ENCODE data around the gene LCN10. TPM values are rescaled to one million over a fixed set of nuclear protein-coding genes. Genes with fewer than 3 reads are reported as not detected.

Gene LCN10
- total RNA-seq, 1 donor from 2014 or later, result 0.34 TPM

DNA sequence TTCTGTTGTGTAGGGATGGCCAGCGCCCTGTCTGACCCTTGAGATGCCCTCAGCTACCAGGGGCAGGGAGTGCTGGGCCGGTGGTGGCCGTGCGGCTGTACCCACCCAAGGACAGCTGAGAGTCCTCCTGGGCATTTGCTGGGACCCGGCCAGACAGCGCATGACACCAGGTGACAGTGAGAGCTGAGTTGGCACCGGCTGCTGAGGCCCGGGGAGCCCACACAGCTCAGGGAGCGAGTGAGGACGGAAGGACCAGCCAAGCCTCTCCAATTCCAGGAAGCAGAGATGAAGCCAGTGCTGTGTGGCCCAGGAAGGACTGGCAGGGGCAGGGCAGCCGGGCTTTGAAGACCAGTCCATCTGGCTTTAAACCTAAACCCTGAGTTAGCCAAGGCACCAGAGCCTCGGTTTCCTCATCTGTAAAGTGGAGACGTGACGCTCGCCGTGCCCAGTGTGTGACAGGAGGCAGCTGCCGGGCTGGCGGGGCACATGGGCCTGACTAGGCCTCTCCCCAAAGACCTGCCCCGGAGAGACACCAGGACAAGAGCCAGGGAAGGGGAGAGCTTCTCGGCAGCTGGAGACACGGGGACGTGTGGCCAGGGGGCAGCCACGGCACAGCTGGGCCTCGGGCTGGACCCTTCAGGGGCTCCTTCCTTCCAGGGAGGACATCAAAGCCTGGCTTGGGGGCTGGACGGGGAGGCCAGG is 52.5 kb downstream of the LCN10 start:
- intact Hi-C loops (cut with micrococcal nuclease), result no loop called here

DNA sequence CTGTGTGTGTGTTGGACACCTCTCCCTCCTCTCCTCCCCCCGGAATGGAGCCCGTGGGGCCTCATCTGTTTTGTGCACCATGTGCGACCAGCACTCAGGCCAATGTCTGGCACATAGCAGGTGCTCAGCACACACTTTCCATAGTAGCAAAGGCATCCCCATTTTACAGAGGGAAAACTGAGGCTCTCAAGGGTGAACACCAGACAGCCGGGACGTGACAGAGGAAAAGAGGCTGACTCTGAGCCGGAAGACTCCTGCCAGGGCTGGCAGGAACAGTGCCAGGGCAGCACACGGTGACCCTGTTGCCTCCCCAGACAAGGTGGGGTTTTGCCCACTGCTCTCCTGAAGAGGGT is 53.7 kb downstream of the LCN10 start:
- intact Hi-C loops (cut with micrococcal nuclease), result no loop called here

DNA sequence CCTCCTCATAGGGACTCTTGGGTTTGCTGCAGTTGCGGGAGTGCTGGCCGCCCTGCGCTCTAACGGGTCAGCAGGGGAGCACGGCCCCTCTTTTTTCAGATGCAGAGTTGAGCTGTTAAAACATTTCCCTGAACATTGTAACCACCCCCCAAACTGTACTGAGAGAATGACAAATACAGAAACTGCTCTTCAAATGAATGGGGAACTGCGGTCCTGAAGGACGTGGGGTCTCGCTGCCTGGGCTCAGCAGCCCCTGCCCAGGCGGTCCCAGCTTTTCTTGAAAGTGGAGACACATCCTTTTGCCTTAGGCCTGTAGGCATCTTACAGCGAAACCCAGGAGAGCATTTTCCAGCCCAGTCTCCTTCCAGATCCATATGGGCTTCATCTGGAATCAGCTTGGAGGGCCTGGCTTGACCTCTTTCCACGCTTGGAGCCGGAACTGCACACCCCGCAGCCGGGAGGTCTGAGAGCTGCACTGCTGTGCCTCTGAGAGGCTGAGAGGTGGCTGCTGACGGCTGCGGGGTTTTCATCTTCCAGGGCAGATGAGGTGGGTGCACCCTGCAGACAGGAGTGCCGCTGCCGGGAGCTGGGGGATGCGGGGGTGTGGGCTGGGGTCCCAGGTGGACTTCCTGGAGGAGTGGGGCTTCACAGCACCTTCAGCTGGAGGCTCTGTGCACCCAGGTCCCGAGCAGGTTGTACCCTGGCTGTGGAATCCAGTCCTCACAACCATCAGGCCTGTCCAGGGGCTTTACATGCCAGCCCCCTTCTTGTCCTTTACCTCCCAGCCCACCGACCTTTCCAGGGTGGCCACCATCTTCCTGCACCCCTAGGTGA is 54.2 kb downstream of the LCN10 start:
- intact Hi-C loops (cut with micrococcal nuclease), result no loop called here

Other genes starting within 250 kb of the LCN10 start
- 66.1 and 67.4 TPM in 2 replicates for gene NOTCH1, start 196.9 kb downstream of the LCN10 start, total RNA-seq
- 0.66 and 0.80 TPM in 2 replicates for gene EGFL7, start 80.0 kb downstream of the LCN10 start, total RNA-seq
- gene AGPAT2, start 55.5 kb downstream of the LCN10 start, total RNA-seq, result 33.1 and 35.4 TPM in 2 replicates
- gene DIPK1B, start 30.4 kb downstream of the LCN10 start, total RNA-seq, result 1.1 and 1.3 TPM in 2 replicates
- not detected in 2 replicates for gene LCN6, start 5.6 kb upstream of the LCN10 start, total RNA-seq
- not detected in 2 replicates for gene LCN8, start 15.3 kb upstream of the LCN10 start, total RNA-seq
- not detected in 2 replicates for gene LCN15, start 21.6 kb upstream of the LCN10 start, total RNA-seq
- 34.7 and 36.9 TPM in 2 replicates for gene TMEM141, start 48.4 kb upstream of the LCN10 start, total RNA-seq
- gene CCDC183, start 53.4 kb upstream of the LCN10 start, total RNA-seq, result 0.20 and 0.55 TPM in 2 replicates
- gene RABL6, start 65.0 kb upstream of the LCN10 start, total RNA-seq, result 115 and 116 TPM in 2 replicates
- gene AJM1, start 99.5 kb upstream of the LCN10 start, total RNA-seq, result 3.9 and 4.0 TPM in 2 replicates
- 109 and 111 TPM in 2 replicates for gene PHPT1, start 106.5 kb upstream of the LCN10 start, total RNA-seq
- 15.4 and 18.3 TPM in 2 replicates for gene MAMDC4, start 109.4 kb upstream of the LCN10 start, total RNA-seq
- gene EDF1, start 123.4 kb upstream of the LCN10 start, total RNA-seq, result 308 and 309 TPM in 2 replicates
- gene TRAF2, start 143.6 kb upstream of the LCN10 start, total RNA-seq, result 49.0 TPM in 2 replicates
- 104 and 109 TPM in 2 replicates for gene FBXW5, start 201.8 kb upstream of the LCN10 start, total RNA-seq
- gene C8G, start 202.3 kb upstream of the LCN10 start, total RNA-seq, result 2.3 and 4.1 TPM in 2 replicates
- gene LCN12, start 209.3 kb upstream of the LCN10 start, total RNA-seq, result 2.3 and 2.8 TPM in 2 replicates
- gene PTGDS, start 234.6 kb upstream of the LCN10 start, total RNA-seq, result 6.5 and 6.7 TPM in 2 replicates
- gene LCNL1, start 240.1 kb upstream of the LCN10 start, total RNA-seq, result 0.16 and 0.20 TPM in 2 replicates
- gene PAXX, start 249.5 kb upstream of the LCN10 start, total RNA-seq, result 71.4 and 74.5 TPM in 2 replicates

Measured in T-helper 2 cell treated with Interferon-gamma antibody and Interleukin-4, amounts not matched to agents 100 ng/mL and 5 ng/mL, for 36 hours (primary cell).